Measurements from ENCODE around the gene TAF9B.

The TAF9B gene

GRCh38 chrX:78111140-78111931 is 28.1 kb downstream of the TAF9B start:
- peaks cover 25% of the 10 kb centered on the region for H3K4me1 ChIP-seq (ENCODE audit: control insufficient read depth, low read length)
- peaks cover 96% of the 10 kb centered on the region for H3K36me3 ChIP-seq (ENCODE audit: control insufficient read depth, low read length)
- peaks cover 25% of the 10 kb centered on the region for H4K20me1 ChIP-seq (ENCODE audit: control insufficient read depth, insufficient read depth, low read depth, low read length)
- H3K9me2 ChIP-seq (replicated peaks; ENCODE audit: control insufficient read depth, low read length) = no peaks in the 10 kb centered on the region
- no peaks in the 10 kb centered on the region for H3K27me3 ChIP-seq (ENCODE audit: control insufficient read depth, low read length)
- H3K4me2 ChIP-seq (ENCODE audit: low read length) = no peak overlapping the region
- H3K4me3 ChIP-seq (ENCODE audit: low read length) = no peak overlapping the region
- H3K9me3 ChIP-seq (ENCODE audit: control insufficient read depth, insufficient read depth, low read length) = no peaks in the 10 kb centered on the region
- TF ChIP-seq CTCF (IDR thresholded peaks at IDR 0.05; ENCODE audit: low read depth, low read length, poor library complexity, severe bottlenecking) (no peak), EZH2phosphoT487 (IDR thresholded peaks at IDR 0.05; ENCODE audit: borderline replicate concordance, low read length) (no peak)
- H3K79me2 ChIP-seq (ENCODE audit: control insufficient read depth, low read length) = peaks cover 94% of the 10 kb centered on the region
- H3F3A ChIP-seq (ENCODE audit: control insufficient read depth, insufficient read depth) = no peaks in the 10 kb centered on the region
- H3K27ac ChIP-seq (ENCODE audit: low read depth, low read length) = no peak overlapping the region

- Histone ChIP-seq H3K4me1 (ENCODE audit: control insufficient read depth, low read length) (peaks cover 34% of the 10 kb centered on the region), H3F3A (ENCODE audit: control insufficient read depth, insufficient read depth) (no peaks in the 10 kb centered on the region), H3K9me3 (ENCODE audit: control insufficient read depth, insufficient read depth, low read length) (no peaks in the 10 kb centered on the region), H3K79me2 (ENCODE audit: control insufficient read depth, low read length) (peaks cover 97% of the 10 kb centered on the region), H3K36me3 (ENCODE audit: control insufficient read depth, low read length) (peaks cover 95% of the 10 kb centered on the region), H3K27ac (ENCODE audit: low read depth, low read length) (no peak overlapping the region), H3K4me3 (ENCODE audit: low read length) (no peak overlapping the region), H3K27me3 (ENCODE audit: control insufficient read depth, low read length) (no peaks in the 10 kb centered on the region), H3K9me2 (replicated peaks; ENCODE audit: control insufficient read depth, low read length) (no peaks in the 10 kb centered on the region), H3K4me2 (ENCODE audit: low read length) (no peak overlapping the region), H4K20me1 (ENCODE audit: control insufficient read depth, insufficient read depth, low read depth, low read length) (peaks cover 39% of the 10 kb centered on the region)
- TF ChIP-seq EZH2phosphoT487 (IDR thresholded peaks at IDR 0.05; ENCODE audit: borderline replicate concordance, low read length) = no peak
- no peak for TF ChIP-seq CTCF (IDR thresholded peaks at IDR 0.05; ENCODE audit: low read depth, low read length, poor library complexity, severe bottlenecking)
Observed at GRCh38 chrX:78109458-78109857, 30.0 kb downstream of the TAF9B start.

GRCh38 chrX:78106651-78106986 is 32.8 kb downstream of the TAF9B start:
- peak overlapping the region; percentile 93 for H3K4me3 ChIP-seq (ENCODE audit: low read length)
- TF ChIP-seq EZH2phosphoT487 (IDR thresholded peaks at IDR 0.05; ENCODE audit: borderline replicate concordance, low read length) (no peak), CTCF (IDR thresholded peaks at IDR 0.05; ENCODE audit: low read depth, low read length, poor library complexity, severe bottlenecking) (no peak)
- H3K9me3 ChIP-seq (ENCODE audit: control insufficient read depth, insufficient read depth, low read length) = peaks cover 4% of the 10 kb centered on the region; the same call in 1 of the 2 replicates
- H3K9me2 ChIP-seq (replicated peaks; ENCODE audit: control insufficient read depth, low read length) = no peaks in the 10 kb centered on the region
- H3K79me2 ChIP-seq (ENCODE audit: control insufficient read depth, low read length) = peaks cover 74% of the 10 kb centered on the region
- peaks cover 35% of the 10 kb centered on the region for H4K20me1 ChIP-seq (ENCODE audit: control insufficient read depth, insufficient read depth, low read depth, low read length)
- H3K27me3 ChIP-seq (ENCODE audit: control insufficient read depth, low read length) = no peaks in the 10 kb centered on the region
- H3K36me3 ChIP-seq (ENCODE audit: control insufficient read depth, low read length) = peaks cover 71% of the 10 kb centered on the region
- no peaks in the 10 kb centered on the region for H3F3A ChIP-seq (ENCODE audit: control insufficient read depth, insufficient read depth)
- H3K4me1 ChIP-seq (ENCODE audit: control insufficient read depth, low read length) = peaks cover 52% of the 10 kb centered on the region
- peak overlapping the region; percentile 57 for H3K4me2 ChIP-seq (ENCODE audit: low read length)
- H3K27ac ChIP-seq (ENCODE audit: low read depth, low read length) = no peak overlapping the region
